PC-9 (cell line): ENCODE data around the gene CDH10.

Experiments used
- EZH2 ChIP-seq: fragments of 200-600 bp; sonication (generic); IDR thresholded peaks from 2 replicates; pipeline ENCODE4 v1.8.0; 2017; ENCODE audit warnings: antibody characterized with exemption, low read depth
- TF ChIP-seq, protein P1 (sequence below): fragments of 200-600 bp; sonication (generic); conservative IDR thresholded peaks from 2 replicates; pipeline ENCODE4 v1.6.1; 2017; ENCODE audit warnings: mixed run types, antibody characterized with exemption, mild to moderate bottlenecking, moderate library complexity

DNA sequence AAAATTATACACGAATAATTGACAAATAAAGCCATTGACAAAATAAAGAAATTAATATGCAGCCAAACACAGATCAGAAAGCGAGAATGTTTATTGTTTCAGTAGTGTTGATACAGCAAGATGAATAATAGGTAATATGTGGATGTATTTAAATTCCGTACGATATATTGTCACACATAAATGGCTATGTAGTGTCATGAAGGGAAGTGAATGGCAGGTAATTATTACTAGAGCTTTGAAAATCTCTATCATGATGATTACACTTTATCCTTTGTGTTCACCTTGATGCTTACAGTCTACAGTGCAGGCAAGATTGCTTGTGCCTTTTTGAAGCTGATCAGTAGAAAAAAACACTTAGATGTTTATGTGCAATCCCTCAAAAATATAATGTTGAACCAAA lies 23.3 kb upstream of the CDH10 start:
- TF ChIP-seq, protein P1, sequence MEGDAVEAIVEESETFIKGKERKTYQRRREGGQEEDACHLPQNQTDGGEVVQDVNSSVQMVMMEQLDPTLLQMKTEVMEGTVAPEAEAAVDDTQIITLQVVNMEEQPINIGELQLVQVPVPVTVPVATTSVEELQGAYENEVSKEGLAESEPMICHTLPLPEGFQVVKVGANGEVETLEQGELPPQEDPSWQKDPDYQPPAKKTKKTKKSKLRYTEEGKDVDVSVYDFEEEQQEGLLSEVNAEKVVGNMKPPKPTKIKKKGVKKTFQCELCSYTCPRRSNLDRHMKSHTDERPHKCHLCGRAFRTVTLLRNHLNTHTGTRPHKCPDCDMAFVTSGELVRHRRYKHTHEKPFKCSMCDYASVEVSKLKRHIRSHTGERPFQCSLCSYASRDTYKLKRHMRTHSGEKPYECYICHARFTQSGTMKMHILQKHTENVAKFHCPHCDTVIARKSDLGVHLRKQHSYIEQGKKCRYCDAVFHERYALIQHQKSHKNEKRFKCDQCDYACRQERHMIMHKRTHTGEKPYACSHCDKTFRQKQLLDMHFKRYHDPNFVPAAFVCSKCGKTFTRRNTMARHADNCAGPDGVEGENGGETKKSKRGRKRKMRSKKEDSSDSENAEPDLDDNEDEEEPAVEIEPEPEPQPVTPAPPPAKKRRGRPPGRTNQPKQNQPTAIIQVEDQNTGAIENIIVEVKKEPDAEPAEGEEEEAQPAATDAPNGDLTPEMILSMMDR = no peak
- TF ChIP-seq EZH2 = no peak
